ENCODE results near the gene GPR52.
"Not testable (repeated sequence)": the region's sequence is repeated elsewhere in the genome, so short reads cannot be mapped to it uniquely, and the experiment has no call there.

Gene GPR52, protein sequence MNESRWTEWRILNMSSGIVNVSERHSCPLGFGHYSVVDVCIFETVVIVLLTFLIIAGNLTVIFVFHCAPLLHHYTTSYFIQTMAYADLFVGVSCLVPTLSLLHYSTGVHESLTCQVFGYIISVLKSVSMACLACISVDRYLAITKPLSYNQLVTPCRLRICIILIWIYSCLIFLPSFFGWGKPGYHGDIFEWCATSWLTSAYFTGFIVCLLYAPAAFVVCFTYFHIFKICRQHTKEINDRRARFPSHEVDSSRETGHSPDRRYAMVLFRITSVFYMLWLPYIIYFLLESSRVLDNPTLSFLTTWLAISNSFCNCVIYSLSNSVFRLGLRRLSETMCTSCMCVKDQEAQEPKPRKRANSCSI

GRCh38 chr1:174447866-174448530 is at the start of gene GPR52:
Gene GPR52, plus strand, starts transcription at chr1:174447964. Its CDS starts 148 bp downstream, at chr1:174448112.
- no peak for DNase-seq

- no peak for DNase-seq
Observed at GRCh38 chr1:174398246-174398645, 49.5 kb upstream of the GPR52 start.

- no peak for DNase-seq
Observed at GRCh38 chr1:174399211-174399610, 48.6 kb upstream of the GPR52 start.

DNA sequence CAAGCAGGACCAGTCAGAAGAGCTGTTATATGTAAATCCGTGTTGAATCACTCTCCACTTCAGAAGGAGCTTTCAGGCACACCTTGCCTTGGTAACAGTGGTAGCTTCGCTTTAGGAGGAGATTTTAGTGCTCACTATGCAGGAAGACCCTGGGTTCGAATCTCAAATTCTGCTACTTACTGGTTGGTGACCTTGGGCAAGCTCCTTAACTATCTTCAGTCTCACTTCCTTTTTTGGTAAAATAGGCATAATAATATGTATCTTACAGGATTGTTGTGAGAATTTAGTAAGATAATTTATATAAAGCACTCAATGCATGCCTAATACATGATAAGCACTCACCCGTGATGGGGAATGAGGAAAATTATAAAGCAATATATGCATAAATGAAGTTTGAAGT is 46.7 kb upstream of the GPR52 start:
- no peak for DNase-seq

DNA sequence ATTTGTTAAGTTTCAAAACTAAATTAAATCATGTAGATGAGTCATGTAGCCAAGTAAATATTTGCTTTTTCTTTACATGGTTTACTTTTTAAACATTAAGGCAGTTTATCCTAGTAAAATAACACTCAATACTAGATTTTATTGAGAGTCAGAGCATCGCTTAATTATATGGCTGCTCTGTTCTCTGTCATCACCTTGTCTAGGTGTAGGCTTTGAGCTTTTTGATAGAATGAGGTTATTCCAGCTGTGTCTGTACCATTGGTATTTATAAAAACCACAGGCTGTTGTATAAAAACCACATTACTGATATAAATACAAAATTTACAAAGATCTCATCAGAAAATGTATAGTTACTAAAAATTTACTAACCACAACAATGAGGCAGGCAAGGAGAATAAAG is 42.5 kb upstream of the GPR52 start:
- no peak for DNase-seq

DNA sequence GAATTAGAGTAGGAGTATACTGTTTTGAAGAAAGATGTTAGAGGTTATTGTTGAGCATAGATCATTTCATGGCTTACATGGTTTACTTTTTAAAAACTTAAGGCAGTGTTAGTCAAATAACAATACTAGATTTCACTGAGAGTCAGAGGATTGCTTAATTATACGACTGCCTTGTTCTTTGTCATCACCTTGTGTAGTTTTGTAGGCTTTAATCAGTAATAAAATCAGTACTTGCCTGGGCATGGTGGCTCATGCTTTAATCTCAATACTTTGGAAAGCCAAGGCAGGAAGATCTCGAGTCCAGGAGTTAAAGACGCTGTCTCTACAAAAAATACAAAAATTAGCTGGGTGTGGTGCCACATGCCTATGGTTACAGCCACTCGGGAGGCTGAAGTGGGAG is 41.3 kb upstream of the GPR52 start:
- DNase-seq = no peak

DNA sequence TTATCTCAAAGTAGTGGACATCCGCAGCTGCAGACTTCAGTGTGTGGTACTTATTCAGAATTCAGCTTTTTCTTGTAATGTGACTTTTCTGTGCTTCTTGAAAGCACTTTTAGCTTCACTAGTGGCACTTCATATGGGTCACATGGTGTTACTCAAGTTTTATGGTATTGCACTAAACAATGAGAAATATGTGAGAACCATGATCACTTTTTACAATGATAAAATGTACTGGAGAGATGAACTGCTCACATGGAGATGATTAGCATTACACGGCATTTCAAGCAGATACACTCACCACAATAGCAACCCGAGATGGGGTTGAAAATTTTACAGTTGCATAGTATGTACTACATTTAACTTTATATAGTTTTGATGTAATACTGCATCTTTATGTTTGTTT is 40.1 kb upstream of the GPR52 start:
- no peak for DNase-seq

GRCh38 chr1:174408146-174408545 is 39.6 kb upstream of the GPR52 start:
- no peak for DNase-seq

GRCh38 chr1:174409801-174410200 is 38.0 kb upstream of the GPR52 start:
- not testable (repeated sequence) for DNase-seq

DNA sequence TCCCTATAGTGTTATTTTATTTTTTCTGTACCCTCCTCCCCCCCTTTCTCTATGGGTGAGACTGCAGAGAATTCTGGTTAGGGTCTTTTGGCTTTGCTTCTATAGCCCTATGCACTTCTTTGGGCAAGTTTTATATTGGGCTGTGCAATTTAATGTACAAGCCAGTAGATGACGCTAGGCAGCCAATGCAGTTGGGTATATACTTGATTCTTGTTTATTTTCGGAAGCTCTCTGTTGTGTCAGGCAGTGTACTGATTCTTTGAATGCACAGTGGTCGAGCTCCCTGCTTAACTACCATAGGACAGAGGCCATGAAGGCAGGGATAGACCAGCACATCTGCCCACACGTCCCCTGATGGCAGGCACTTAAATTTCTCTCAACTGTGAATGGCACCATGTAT is 34.1 kb upstream of the GPR52 start:
- DNase-seq = peak in 1 of 2 experiments; percentile 18

GRCh38 chr1:174414203-174414602 is 33.6 kb upstream of the GPR52 start:
- DNase-seq = no peak

DNA sequence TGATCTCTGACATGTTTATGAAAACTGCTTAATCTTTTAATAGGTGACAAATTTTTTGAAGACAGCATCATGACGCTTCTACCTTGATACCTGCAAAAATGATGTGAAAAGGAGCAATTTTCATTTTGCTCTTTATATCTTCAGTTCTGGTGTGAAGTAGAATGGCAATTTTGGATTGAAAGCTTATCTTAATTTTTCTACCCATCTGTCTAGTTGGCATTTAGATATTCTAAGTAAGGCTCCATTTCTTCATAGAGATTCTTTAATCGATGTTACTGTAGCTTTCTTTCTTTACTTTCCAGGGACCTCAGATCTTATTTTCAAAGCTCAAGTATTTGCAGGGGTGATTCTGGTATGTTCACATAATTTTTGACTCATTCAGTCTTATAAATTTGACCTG is 32.3 kb upstream of the GPR52 start:
- DNase-seq = no peak

GRCh38 chr1:174417921-174418320 is 29.8 kb upstream of the GPR52 start:
- DNase-seq = no peak

DNA sequence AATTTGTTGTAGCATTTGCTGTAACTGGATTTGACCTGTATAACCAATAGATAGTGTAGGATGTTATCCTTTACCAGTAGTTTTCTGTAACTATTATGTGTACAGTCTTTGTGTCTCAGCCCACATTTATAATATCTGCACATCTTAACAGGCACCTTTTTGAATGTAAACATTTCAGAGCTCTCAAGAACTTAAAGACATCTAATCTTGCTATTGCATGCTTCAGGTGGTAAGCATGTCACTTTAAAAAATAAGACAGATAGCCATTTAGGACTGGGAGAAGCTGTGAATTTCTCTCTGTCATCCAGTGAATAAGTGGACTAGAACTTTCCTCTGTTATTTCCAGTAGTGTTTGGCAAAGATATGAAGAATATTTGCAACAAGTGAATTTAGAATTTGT is 22.6 kb upstream of the GPR52 start:
- no peak for DNase-seq

GRCh38 chr1:174426153-174426552 is 21.6 kb upstream of the GPR52 start:
- no peak for DNase-seq

DNA sequence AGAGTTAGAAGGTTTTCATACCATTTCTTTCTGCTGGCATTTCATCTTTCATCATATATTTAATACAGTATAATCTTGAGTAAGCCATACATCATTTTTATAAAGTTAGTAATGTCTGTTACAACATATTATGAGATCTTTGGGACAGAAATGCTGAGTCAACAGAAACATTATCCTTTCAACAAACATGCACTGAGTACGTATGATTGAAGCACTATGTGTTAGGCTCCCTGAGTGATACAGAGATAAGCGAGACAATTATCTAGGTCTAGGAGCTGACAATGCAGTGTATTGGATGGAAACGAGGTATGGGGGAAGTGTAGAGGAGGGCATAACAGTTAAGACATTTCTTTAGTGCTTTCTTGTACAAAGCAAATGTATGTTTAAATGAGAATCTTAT is 19.7 kb upstream of the GPR52 start:
- no peak for DNase-seq

- DNase-seq = no peak
Observed at GRCh38 chr1:174428739-174429138, 19.0 kb upstream of the GPR52 start.

DNA sequence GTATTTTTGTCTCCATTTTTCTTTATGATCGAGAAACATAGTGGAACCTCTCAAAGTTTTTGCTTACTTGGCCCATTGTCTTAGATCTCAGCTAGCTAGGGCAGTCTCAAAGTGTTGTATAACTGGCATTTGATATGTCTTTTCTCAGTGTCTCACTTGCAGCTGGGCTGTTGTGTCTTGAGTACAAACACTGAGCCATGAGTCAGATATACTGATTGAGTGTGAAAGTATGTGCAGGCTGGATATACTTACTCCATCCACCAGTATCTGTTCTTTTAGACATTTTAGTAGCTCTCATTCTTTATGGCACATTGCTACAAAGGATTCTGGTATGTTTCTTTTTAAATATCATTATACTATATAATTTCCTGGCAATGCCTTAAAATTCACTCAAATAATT is 14.3 kb upstream of the GPR52 start:
- DNase-seq = no peak

DNA sequence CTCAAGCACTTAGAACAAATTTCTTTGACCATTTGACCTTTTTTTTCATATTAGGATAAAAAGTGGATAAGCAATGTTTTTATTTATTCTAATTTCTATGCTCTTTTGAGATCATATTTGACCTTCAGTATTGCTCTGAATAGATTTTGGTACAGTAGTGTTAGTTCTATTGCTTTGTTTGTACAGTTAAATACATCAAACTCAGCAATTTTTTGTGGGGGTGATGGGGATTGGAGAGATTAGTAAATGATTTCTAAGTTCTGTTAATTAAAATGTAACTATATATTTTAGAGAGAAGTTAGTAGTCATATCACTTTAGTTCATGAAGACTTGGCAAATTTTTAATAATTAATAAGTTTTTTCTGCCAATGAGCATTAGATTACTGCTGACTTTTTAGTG is 2.4 kb upstream of the GPR52 start:
- no peak for DNase-seq

DNA sequence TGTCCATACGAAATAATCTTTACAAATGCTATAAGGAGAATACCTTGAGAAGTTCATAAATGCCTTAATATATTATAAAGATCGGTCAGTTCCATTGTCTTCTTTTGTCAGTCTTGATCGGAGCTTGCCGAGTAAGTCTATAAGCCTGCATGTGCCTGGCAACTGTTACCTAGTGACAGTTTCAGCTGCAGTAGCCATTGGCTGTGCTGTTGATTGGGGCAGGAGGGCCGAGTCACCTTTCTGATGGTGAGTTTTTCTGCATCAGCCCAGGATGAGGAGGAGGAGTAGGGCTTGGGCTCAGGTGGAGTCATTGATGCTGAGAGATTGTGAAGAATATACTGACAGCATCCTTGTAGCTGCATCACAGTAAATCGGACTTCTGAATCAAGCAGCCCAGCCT is 1.9 kb upstream of the GPR52 start:
- no peak for DNase-seq

DNA sequence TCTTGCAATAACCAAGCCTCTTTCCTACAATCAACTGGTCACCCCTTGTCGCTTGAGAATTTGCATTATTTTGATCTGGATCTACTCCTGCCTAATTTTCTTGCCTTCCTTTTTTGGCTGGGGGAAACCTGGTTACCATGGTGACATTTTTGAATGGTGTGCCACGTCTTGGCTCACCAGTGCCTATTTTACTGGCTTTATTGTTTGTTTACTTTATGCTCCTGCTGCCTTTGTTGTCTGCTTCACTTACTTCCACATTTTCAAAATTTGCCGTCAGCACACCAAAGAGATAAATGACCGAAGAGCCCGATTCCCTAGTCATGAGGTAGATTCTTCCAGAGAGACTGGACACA is 743 bp downstream of the GPR52 start:
- DNase-seq = no peak

- DNase-seq = no peak
Observed at GRCh38 chr1:174448974-174449373, 1.2 kb downstream of the GPR52 start.

DNA sequence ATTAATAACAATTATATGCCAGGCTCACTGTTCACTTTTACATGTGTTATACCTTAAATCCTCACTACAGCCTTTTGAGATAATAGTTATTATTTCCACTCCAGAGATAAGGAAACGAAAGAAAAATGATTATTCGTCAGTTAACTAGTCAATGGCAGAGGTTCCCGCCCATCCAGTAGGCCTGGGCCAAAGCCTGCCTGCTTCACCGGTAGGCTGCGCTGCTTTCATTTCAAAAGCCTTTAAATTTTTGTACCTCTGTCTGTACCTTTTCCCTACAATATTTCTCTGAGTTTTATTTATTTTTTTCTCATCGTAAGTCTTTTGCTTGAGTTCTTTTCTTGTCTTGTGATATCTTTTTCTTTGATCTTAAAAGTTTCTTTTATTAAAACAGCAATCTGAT is 3.6 kb downstream of the GPR52 start:
- no peak for DNase-seq

DNA sequence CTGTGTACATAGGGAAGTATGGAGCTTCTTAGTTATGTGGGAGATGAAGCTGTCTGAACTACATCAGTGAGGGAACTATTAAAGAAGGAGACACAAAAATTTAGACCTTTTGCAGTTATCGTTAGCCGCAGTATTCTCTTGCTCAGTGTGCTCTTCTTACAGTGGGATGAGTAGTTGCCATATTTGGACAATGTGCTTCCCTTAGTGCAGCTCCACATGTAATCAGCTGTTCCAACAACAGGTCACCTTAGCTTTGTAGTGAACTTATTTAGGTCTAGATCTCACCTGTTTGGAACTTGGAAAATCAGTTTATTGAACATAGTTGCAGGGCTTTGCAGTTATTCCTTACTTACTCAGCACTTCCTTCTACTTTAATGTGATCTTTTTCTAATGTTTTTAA is 18.1 kb downstream of the GPR52 start:
- DNase-seq = no peak

- DNase-seq = no peak
Observed at GRCh38 chr1:174466607-174467006, 18.8 kb downstream of the GPR52 start.

Data from NCI-H524 (cell line).